ENCODE data around the gene TGFBR1.

- TF ChIP-seq CTCF (IDR thresholded peaks at IDR 0.05), result no peak
- no peak for TF ChIP-seq ZFX (IDR thresholded peaks at IDR 0.05; ENCODE audit: borderline replicate concordance)
Measured at GRCh38 chr9:99167119-99167518, 62.2 kb downstream of the TGFBR1 start.
